ENCODE results near the gene CUX1.

DNA sequence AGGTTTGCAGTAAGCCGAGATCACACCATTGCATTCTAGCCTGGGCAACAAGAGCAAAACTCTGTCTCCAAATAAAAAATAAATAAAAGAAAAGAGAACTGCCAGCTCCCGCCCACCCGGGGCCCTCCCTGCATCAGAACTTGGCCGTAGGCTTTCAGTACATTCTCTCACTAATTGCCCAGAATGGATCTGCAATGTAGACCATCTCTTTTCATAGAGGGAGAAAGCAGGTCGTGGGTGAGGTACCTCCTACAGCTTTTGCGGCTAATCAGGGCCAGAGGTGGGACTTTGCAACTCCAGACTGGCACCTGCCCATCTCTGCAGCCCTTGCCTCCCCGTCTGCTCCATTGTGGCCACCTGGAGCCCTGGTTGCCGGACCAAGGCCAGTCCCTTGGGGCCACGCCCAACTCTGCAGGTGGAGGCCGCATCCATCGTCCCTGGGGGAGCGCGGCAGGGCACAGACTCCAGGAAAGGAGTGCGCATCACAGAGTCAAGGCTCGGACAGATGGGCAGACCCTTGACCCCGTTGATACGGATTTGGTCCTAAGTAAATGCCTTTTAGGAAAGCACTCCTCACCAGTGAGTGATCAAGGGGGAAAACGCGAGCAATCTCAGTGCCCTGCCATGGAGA is 290.2 kb downstream of the CUX1 start:
- TF ChIP-seq, protein P1, sequence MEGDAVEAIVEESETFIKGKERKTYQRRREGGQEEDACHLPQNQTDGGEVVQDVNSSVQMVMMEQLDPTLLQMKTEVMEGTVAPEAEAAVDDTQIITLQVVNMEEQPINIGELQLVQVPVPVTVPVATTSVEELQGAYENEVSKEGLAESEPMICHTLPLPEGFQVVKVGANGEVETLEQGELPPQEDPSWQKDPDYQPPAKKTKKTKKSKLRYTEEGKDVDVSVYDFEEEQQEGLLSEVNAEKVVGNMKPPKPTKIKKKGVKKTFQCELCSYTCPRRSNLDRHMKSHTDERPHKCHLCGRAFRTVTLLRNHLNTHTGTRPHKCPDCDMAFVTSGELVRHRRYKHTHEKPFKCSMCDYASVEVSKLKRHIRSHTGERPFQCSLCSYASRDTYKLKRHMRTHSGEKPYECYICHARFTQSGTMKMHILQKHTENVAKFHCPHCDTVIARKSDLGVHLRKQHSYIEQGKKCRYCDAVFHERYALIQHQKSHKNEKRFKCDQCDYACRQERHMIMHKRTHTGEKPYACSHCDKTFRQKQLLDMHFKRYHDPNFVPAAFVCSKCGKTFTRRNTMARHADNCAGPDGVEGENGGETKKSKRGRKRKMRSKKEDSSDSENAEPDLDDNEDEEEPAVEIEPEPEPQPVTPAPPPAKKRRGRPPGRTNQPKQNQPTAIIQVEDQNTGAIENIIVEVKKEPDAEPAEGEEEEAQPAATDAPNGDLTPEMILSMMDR (IDR thresholded peaks at IDR 0.05), result no peak
- no peak for TF ChIP-seq POLR2A (IDR thresholded peaks at IDR 0.05)

All from esophagus squamous epithelium (tissue), 4 donors.